ENCODE measurements around the gene PI4KA. TPM values are rescaled to one million over a fixed set of nuclear protein-coding genes. Genes with fewer than 3 reads are reported as not detected.

Gene PI4KA
- total and polyA plus RNA-seq, 2 donors (not counting 1 experiment from before 2014, with no cell fraction given): 26.4 to 40.6 TPM

- TF ChIP-seq CTCF (conservative IDR thresholded peaks at IDR 0.05 in 1 of 2, IDR thresholded peaks at IDR 0.05 in 1 of 2; ENCODE audit: low read depth in 1 of 2, low read length in 2 of 2): no peak
- no peak for TF ChIP-seq EZH2 (IDR thresholded peaks at IDR 0.05; ENCODE audit: low read length, missing control alignments)
- H3K36me3 ChIP-seq (ENCODE audit: control insufficient read depth, insufficient read depth, low read length): peaks cover 10% of the 10 kb centered on the region
Observed at GRCh38 chr22:20746431-20747189, 112.0 kb downstream of the PI4KA start.

GRCh38 chr22:20745119-20745518 is 113.5 kb downstream of the PI4KA start:
- H3K79me2 ChIP-seq (ENCODE audit: control insufficient read depth, insufficient read depth, low read length): no peaks in the 10 kb centered on the region
- no peaks in the 10 kb centered on the region for H4K20me1 ChIP-seq (ENCODE audit: control insufficient read depth, extremely low read depth, insufficient read depth, low read length)
- H3K9me3 ChIP-seq (ENCODE audit: control insufficient read depth, insufficient read depth, low read depth, low read length): no peaks in the 10 kb centered on the region
- H3K4me1 ChIP-seq (ENCODE audit: control insufficient read depth, extremely low read depth, insufficient read depth, low read length): no peaks in the 10 kb centered on the region
- TF ChIP-seq EZH2 (IDR thresholded peaks at IDR 0.05; ENCODE audit: low read length, missing control alignments) (no peak), CTCF (conservative IDR thresholded peaks at IDR 0.05 in 1 of 2, IDR thresholded peaks at IDR 0.05 in 1 of 2; ENCODE audit: low read depth in 1 of 2, low read length in 2 of 2) (no peak)
- peaks cover 11% of the 10 kb centered on the region for H3K36me3 ChIP-seq (ENCODE audit: control insufficient read depth, insufficient read depth, low read length)
- H3K4me2 ChIP-seq (ENCODE audit: extremely low read depth, insufficient read depth, low read length): no peak overlapping the region
- H3K27me3 ChIP-seq (ENCODE audit: control insufficient read depth, insufficient read depth, low read length): no peaks in the 10 kb centered on the region
- H3K27ac ChIP-seq (ENCODE audit: insufficient read depth, low read length): no peak overlapping the region
- no peak overlapping the region for H3K4me3 ChIP-seq (replicated peaks in 1 of 4; ENCODE audit: control extremely low read depth in 1 of 4, insufficient read depth in 1 of 4, low read depth in 3 of 4, low read length in 4 of 4)
- no peak overlapping the region for H3K9ac ChIP-seq (ENCODE audit: insufficient read depth, low read length)
- DNase-seq (ENCODE audit: low read depth in 2 of 2): no peak
- H2AFZ ChIP-seq (ENCODE audit: low read length): no peak overlapping the region

More at GRCh38 chr22:20746431-20747189, 112.0 kb downstream of the PI4KA start:
- Histone ChIP-seq H4K20me1 (ENCODE audit: control insufficient read depth, extremely low read depth, insufficient read depth, low read length) (no peaks in the 10 kb centered on the region), H3K27me3 (ENCODE audit: control insufficient read depth, insufficient read depth, low read length) (no peaks in the 10 kb centered on the region), H3K4me2 (ENCODE audit: extremely low read depth, insufficient read depth, low read length) (no peak overlapping the region), H3K4me3 (replicated peaks in 1 of 4; ENCODE audit: control extremely low read depth in 1 of 4, insufficient read depth in 1 of 4, low read depth in 3 of 4, low read length in 4 of 4) (no peak overlapping the region), H3K9me3 (ENCODE audit: control insufficient read depth, insufficient read depth, low read depth, low read length) (no peaks in the 10 kb centered on the region), H2AFZ (ENCODE audit: low read length) (no peak overlapping the region), H3K27ac (ENCODE audit: insufficient read depth, low read length) (no peak overlapping the region), H3K4me1 (ENCODE audit: control insufficient read depth, extremely low read depth, insufficient read depth, low read length) (peaks cover 9% of the 10 kb centered on the region), H3K79me2 (ENCODE audit: control insufficient read depth, insufficient read depth, low read length) (no peaks in the 10 kb centered on the region), H3K9ac (ENCODE audit: insufficient read depth, low read length) (no peak overlapping the region)
- DNase-seq (ENCODE audit: low read depth in 2 of 2): no peak

GRCh38 chr22:20744456-20744855 is 114.2 kb downstream of the PI4KA start:
- H3K9ac ChIP-seq (ENCODE audit: insufficient read depth, low read length): no peak overlapping the region
- H3K27me3 ChIP-seq (ENCODE audit: control insufficient read depth, insufficient read depth, low read length): no peaks in the 10 kb centered on the region
- peaks cover 11% of the 10 kb centered on the region for H3K36me3 ChIP-seq (ENCODE audit: control insufficient read depth, insufficient read depth, low read length)
- DNase-seq (ENCODE audit: low read depth in 2 of 2): no peak
- H3K9me3 ChIP-seq (ENCODE audit: control insufficient read depth, insufficient read depth, low read depth, low read length): no peaks in the 10 kb centered on the region
- H3K79me2 ChIP-seq (ENCODE audit: control insufficient read depth, insufficient read depth, low read length): no peaks in the 10 kb centered on the region
- no peak overlapping the region for H3K27ac ChIP-seq (ENCODE audit: insufficient read depth, low read length)
- no peak overlapping the region for H3K4me2 ChIP-seq (ENCODE audit: extremely low read depth, insufficient read depth, low read length)
- H4K20me1 ChIP-seq (ENCODE audit: control insufficient read depth, extremely low read depth, insufficient read depth, low read length): no peaks in the 10 kb centered on the region
- H3K4me1 ChIP-seq (ENCODE audit: control insufficient read depth, extremely low read depth, insufficient read depth, low read length): no peaks in the 10 kb centered on the region
- TF ChIP-seq EZH2 (IDR thresholded peaks at IDR 0.05; ENCODE audit: low read length, missing control alignments) (no peak), CTCF (conservative IDR thresholded peaks at IDR 0.05 in 1 of 2, IDR thresholded peaks at IDR 0.05 in 1 of 2; ENCODE audit: low read depth in 1 of 2, low read length in 2 of 2) (no peak)
- no peak overlapping the region for H2AFZ ChIP-seq (ENCODE audit: low read length)
- no peak overlapping the region for H3K4me3 ChIP-seq (replicated peaks in 1 of 4; ENCODE audit: control extremely low read depth in 1 of 4, insufficient read depth in 1 of 4, low read depth in 3 of 4, low read length in 4 of 4)
